ENCODE data around the gene PODN. TPM values are rescaled to one million over a fixed set of nuclear protein-coding genes. Genes with fewer than 3 reads are reported as not detected.

PODN gene
- total RNA-seq, 1 experiment from 2014 or later, result 0.17 TPM

- peaks cover 4 to 17% of the 10 kb centered on the region in 2 experiments; a peak in 3 of 4 replicates for H3K4me1 Mint-ChIP-seq
- H4K8ac ChIP-seq (replicated peaks; ENCODE audit: insufficient read length, low read depth, low read length), result no peak overlapping the region
- peak; percentile 79 for DNase-seq
- H3K27ac ChIP-seq (ENCODE audit: insufficient read length, low read depth, low read length), result no peak overlapping the region
- no peak overlapping the region for H2AFZ ChIP-seq (ENCODE audit: low read length)
- no peak overlapping the region for H2BK20ac ChIP-seq (ENCODE audit: low read depth, low read length, poor library complexity, severe bottlenecking)
- no CpG with 5 or more reads among the region's 27 CpGs for WGBS (ENCODE audit: extremely low coverage, insufficient read length, low lambda C conversion rate)
- H3K23me2 ChIP-seq (ENCODE audit: insufficient read length, low read depth, low read length, poor library complexity, severe bottlenecking), result no peaks in the 10 kb centered on the region
- H3K14ac ChIP-seq (ENCODE audit: insufficient read depth, low read length), result no peak overlapping the region
- no peaks in the 10 kb centered on the region for H3K9me3 Mint-ChIP-seq
- TF ChIP-seq CTCF (conservative IDR thresholded peaks at IDR 0.05), result peak; percentile 61
- no peak overlapping the region for H2BK120ac ChIP-seq (ENCODE audit: low read depth, low read length, poor library complexity, severe bottlenecking)
- no peaks in the 10 kb centered on the region for H4K20me1 ChIP-seq (ENCODE audit: control insufficient read depth, insufficient read depth, insufficient read length)
- no peak overlapping the region for H4K91ac ChIP-seq (ENCODE audit: insufficient read length, low read depth, low read length)
- no peak overlapping the region for H3K56ac ChIP-seq (ENCODE audit: insufficient read length, low read depth, low read length)
- H2BK12ac ChIP-seq (ENCODE audit: insufficient read length, low read depth, low read length), result no peak overlapping the region
- H3T11ph ChIP-seq (ENCODE audit: low read length), result no peak overlapping the region
- peak overlapping the region in 1 of 3 experiments; percentile 44; a peak in 1 of 7 replicates for H3K27ac Mint-ChIP-seq
- no peak overlapping the region for H3K4me3 Mint-ChIP-seq
- H3K4me2 ChIP-seq (ENCODE audit: insufficient read depth, insufficient read length, low read length), result no peak overlapping the region
- no peak overlapping the region for H4K5ac ChIP-seq (ENCODE audit: insufficient read length, low read depth, low read length)
- H3K79me2 ChIP-seq (ENCODE audit: insufficient read depth, low read length), result no peaks in the 10 kb centered on the region
- H2BK5ac ChIP-seq (ENCODE audit: insufficient read length, low read length), result no peak overlapping the region
- H3K4ac ChIP-seq (ENCODE audit: low read depth, low read length), result no peak overlapping the region
- H2BK15ac ChIP-seq (ENCODE audit: low read depth, low read length), result no peak overlapping the region
- no peak overlapping the region for H3K9ac ChIP-seq (ENCODE audit: extremely low read depth, insufficient read length, low read length)
- no peaks in the 10 kb centered on the region; a peak in 1 of 7 replicates for H3K36me3 Mint-ChIP-seq (ENCODE audit: insufficient read depth in 1 of 3, low read depth in 3 of 3)
- peaks cover 11% of the 10 kb centered on the region for H3K27me3 Mint-ChIP-seq (ENCODE audit: low read depth)
- H3K23ac ChIP-seq (ENCODE audit: insufficient read length, low read depth, low read length), result no peak overlapping the region
- no peak overlapping the region for H3K18ac ChIP-seq (ENCODE audit: insufficient read length, low read depth, low read length)
- H2AK5ac ChIP-seq (ENCODE audit: insufficient read length, low read length), result no peak overlapping the region
- no peaks in the 10 kb centered on the region for H3K9me3 ChIP-seq (ENCODE audit: control insufficient read depth, low read depth, low read length)
- H3K4me1 ChIP-seq (ENCODE audit: insufficient read depth, low read length), result peaks cover 2% of the 10 kb centered on the region; the same call in 1 of the 2 replicates
- no peaks in the 10 kb centered on the region for H3K27me3 ChIP-seq (ENCODE audit: insufficient read depth, low read length)
- H3K79me1 ChIP-seq (ENCODE audit: insufficient read depth, low read depth, low read length, poor library complexity, severe bottlenecking), result no peaks in the 10 kb centered on the region
These were observed 25.6 kb downstream of the PODN start for GRCh38 chr1:53087332-53088285.

All from H9 (cell line).